IPS-NIHi11 (cell line): ENCODE measurements around the gene KRT3.
"Not testable (repeated sequence)": the region's sequence is repeated elsewhere in the genome, so short reads cannot be mapped to it uniquely, and the experiment has no call there.

Experiments used
- DNase-seq: peaks from one replicate; pipeline ENCODE4 v3.0.0; 2012; ENCODE audit warnings: mixed read lengths, low spot score

The KRT3 gene

GRCh38 chr12:52798003-52798670 lies 2.2 kb upstream of the KRT3 start:
- DNase-seq = no peak

- DNase-seq = no peak
Observed at GRCh38 chr12:52797529-52797894, 1.6 kb upstream of the KRT3 start.

DNA sequence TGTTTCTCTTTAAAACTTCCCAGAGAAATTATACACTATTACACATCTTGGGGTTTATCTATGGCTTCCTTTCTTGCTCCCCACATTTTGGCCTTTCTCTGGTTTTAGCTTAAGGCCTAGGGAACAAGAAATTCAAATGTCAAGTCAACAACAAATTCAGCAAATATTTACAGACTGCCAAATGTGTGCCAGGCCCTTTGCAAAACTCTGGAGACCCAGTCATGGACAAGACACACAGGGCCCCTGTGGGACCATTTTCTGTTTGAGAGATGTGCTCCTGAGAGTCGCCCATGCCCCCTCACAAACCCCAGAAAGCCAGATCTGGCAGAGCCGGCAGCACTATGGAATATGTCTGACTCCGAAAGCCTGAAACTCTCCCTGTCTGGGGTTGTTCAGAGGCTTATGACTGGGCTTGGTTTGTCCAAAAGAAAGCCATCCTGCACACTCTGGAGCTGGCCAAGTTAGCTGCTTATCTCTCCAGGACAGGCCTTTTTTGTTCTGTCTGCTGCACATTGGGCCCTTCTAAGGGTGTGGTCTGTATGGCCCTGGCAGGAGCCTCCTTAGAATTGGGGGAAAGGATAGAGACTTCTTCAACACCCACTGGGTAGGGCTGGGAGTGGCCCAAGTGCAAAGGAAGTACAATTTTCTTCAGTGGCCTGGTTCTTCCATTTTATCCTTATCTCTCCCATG lies 1.1 kb upstream of the KRT3 start:
- no peak for DNase-seq

DNA sequence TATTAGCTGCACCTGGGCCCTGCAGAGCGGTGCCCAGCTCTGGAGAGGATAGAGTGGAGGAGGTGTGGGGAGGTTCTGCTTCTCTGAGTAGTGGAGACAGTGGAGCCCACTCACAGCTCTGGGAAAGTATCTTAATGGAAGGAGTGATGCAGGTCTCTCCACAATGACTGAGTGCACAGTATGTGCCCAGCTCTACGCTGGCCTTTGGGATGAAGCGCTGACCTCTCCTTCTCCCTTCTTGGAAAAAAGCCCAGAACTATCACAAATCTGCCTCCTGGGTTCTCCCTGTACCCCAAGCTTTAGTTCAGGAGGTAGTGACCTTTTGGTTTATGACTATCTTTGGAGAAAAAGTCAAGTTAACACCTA lies 495 bp upstream of the KRT3 start:
- no peak for DNase-seq

DNA sequence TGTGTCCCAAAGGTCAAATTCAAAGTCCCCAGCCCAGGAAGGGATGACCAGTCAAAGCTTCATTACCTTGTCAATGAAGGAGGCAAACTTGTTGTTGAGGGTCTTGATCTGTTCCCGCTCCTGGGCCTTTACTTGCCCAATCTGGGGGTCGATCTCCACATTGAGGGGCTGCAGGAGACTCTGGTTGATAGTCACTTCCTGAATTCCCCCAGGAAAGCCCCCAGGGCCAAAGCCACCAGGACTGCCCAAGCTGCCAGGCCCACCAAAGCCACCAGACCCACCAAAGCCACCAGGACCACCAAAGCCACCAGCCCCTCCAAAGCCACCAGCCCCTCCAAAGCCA lies 614 bp downstream of the KRT3 start:
- not testable (repeated sequence) for DNase-seq

DNA sequence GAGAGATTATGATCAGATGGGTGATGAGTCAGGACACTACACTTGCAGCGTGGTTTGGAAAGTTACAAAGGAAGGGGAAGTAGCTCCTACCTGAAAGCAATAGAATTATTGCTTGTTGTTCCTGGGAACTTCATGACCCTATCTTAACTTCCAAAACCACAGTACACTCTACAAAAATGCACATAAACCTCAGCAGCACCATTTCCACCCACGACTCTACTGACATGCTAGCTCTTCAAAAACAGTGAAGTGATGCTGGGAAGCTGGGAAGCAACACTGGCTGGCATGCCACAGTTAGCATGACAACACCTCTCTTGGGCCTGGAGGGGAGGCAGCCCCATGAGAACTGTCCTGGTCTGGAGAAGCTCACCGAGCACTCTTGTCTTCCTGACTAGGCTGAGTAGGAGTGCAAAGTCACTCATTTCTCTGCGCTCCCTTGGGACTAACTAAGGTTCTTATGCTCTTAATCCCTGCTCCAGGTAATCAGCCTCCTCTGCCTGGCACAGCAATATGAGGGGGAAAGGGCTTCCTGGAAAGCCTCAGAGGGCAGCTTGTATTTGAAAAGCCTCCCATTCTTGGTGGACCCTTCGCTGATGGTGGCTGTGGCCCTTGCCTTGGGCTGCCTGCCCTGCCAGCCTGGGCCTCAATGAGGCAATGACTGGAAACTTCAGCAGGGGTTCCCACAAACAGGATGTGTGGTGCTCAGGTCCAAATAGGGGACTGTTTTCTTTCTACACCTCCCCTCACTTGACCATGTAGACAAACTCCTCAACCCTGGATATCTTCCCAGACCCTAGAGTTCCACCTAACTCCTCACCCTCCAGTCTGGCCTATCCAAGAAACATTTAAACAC lies 1.2 kb downstream of the KRT3 start:
- DNase-seq = no peak

- DNase-seq = no peak
Observed at GRCh38 chr12:52792185-52793029, 3.5 kb downstream of the KRT3 start.

DNA sequence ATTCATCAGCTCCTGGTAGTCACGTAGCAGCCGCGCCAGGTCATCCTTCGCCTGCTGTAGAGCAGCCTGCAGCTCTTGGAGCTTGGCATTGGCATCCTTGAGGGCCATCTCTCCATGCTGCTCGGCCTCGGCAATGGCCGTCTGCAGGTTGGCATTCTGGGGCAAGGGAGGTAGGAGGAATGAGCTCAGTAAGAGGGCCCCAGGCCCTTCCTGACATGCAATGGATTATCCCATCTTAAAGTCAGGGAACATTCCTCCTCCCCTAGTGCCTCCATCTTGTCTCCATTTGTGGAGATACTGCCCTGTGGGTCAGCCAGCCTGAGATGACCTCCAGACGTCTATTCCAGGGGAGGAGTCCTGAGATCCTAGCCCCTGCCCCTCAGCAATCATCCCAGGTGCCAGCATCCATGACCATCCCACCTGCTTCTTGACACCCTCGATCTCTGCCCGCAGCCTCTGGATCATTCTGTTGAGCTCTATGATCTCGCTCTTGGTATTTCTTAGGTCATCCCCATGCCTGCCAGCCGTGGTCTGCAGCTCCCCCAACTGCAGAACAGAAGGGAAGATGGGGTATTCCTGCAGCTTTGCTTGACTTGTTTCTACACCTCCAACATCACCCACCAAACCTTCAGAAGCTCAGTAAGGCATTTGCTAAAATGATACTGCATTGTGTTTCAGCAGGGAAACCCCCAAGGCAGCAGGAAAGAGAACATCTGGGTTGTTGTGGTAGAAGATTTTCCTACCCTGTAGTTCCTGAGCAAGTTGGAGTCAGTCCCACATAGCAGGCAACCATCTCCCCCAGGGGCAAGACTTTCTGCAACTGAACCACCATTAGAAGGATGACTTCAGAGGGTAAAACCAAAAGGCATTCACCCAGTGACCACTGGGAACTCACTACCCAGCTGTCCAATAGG lies 4.4 kb downstream of the KRT3 start:
- DNase-seq = no peak

- no peak for DNase-seq
Observed at GRCh38 chr12:52790427-52791270, 5.3 kb downstream of the KRT3 start.

GRCh38 chr12:52789637-52790426 lies 6.1 kb downstream of the KRT3 start:
- peak; percentile 79 for DNase-seq

DNA sequence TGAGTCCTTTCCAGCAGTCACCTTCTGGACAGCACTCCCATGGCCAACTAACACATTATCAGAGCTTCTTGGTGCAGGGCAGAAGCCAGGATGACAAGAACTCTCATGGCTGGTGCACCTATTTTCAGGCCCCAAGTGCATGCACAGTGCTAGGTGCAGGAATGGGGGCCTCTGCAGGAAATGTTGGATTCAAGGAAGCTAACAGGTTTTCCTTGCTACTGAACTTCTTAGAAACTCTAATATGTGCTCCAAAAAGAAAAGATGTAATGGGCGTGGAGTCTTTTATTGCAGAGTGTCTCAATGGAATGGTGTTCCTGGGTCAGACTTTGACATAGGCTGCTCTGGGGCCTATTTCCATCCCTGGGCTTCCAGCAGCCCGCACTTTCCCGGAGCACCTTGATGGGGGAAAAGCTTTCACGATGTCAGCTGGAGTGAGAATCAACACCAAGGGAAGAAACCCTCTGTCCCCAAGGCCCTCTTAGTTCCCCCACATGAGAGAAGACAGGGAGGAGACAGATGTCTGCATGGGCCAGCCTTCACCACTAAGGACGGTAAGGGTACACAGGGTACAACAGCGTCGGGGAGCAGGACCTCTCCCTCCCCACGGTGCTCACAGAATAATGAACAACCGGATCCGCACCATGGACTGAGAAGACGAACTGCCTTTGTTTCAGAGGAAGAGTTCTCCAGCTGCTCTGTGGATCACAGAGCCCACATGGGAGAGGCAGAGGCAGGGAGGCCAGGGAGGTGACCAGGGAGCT lies 6.9 kb downstream of the KRT3 start:
- DNase-seq = no peak

- DNase-seq = no peak
Observed at GRCh38 chr12:52788192-52788875, 7.6 kb downstream of the KRT3 start.

DNA sequence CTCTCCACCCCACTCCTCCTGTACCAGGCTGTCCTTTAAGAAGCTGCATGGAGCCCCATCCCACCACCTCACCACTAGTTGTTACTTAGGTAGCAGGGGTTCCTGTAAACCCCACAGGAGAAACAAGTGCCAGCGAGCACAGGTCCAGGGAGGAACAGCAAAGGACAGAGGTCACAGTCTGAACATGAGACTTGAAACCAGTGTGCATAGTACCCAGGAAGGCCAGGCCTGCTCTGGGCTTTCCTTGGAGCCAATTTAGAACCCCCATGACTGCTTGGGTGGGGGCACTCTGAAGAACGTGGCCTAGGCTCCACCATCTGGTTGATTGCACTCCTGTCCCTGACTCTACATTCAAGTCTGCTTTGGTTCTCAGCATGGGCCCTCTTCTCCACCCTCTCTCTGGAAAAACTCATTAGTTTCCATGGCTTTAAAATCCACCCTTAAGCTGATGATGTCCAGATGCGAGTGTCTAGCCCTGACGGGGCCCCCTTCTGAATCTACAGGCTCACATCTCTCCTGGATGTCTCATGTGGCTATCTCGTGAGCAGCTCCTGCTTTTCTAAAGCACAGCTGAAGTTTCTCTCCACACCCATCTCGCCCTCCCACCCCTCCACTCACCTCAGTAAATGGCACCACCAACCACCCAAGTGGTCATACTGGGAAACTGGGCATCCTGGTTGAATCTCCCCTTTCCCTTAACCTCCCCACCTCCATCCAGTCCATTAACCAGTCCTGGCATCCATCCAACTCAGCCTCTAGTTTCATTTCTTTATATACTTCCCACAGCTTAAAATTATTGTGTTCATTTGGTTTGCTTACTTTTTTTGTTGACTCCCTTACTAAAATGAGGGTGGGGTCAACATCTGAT lies 8.4 kb downstream of the KRT3 start:
- no peak for DNase-seq

DNA sequence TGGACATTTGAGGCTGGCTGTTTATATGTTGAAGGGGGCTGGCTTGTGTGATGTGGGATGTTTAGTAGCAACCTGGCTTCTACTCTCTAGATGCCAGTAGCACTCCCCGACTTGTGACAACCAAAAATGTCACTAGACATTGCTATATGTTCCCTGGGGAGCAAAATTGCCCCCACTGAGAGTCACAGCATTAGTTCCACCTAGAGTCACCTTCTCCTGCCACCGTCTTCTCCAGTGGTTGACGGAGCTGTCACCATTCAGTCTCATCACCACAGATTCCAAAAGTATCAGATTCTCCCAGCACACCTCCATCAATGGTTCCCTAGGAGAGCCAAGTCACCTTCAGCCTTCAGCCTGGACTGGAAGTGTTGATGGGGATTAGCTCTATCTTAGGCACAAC lies 11.0 kb downstream of the KRT3 start:
- no peak for DNase-seq

GRCh38 chr12:52783563-52784316 lies 12.2 kb downstream of the KRT3 start:
- no peak for DNase-seq

GRCh38 chr12:52782502-52782901 lies 13.4 kb downstream of the KRT3 start:
- DNase-seq = no peak
